Left kidney (tissue), 2 donors: ENCODE results near the gene CNTN4. TPM values are rescaled to one million over a fixed set of nuclear protein-coding genes. Genes with fewer than 3 reads are reported as not detected.

Source experiments
- DNase-seq: peaks from one replicate; pipeline ENCODE4 v3.0.0-alpha.2; 2013
- polyA plus RNA-seq: library from polyadenylated mRNA; unstranded; fragments of 120-200 nt; gene quantifications from one replicate; pipeline ENCODE4 v1.2.1, GENCODE V29; 2013; ENCODE audit not compliant: insufficient read length

The CNTN4 gene
- polyA plus RNA-seq, 1 donor = 30.1 TPM

DNA sequence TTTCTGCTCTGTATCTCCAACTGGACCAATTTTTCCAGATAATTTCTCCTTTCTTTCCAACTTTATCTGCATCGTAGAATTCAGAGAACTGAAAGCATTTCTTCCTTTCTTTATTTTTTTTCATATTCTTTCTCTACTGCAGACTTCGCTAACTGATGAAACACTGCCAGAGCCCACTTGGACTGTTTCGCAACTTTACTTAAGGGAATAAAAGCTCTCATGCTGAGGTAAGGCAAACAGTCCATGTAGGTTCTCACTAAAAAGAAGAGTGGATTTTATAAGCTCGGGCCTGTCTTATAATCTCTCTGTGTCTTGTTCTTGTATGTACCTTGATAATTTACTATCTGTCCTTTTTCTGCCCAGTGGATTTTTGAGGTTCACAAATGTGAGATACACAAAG is 163.5 kb downstream of the CNTN4 start:
- no peak for DNase-seq

GRCh38 chr3:2266606-2267005 is 167.9 kb downstream of the CNTN4 start:
- no peak for DNase-seq

DNA sequence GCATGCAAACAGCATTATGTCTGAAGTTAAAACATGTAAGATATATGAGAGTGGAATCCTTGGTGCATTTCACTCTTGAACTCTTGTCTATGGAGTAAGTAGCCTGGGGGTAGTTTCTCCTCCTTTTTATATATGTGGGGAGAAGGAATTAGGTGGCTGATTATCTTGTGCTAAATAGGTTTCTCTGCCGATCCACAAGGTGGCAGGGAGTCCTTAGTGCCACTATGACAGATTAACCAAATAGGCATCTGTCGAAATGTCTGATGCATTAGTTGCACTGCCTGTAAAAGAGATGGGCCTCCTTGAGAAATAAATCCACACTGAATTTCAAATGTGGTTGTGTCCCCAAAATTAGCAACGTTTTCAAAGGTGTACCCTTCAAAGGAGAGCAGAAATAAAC is 170.1 kb downstream of the CNTN4 start:
- DNase-seq = no peak

DNA sequence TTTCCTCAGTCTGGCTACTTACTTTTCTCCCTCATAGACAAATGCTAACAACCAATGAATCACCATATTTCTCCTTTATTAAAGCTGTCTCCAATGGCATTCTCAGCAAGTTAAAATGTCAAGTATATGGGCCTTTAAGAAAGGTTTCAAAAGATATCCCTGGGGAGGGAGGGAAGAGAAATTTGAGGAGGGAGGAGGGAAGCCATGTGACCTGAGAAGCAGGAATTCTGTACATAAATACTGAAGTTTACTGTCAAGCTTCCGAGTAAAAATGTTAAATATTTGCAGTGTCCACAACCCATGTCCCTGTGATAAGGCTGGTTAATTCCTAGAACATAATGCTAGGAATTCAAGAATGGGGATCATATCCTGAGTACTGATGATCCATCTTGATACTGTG is 175.9 kb downstream of the CNTN4 start:
- peak; percentile 36 for DNase-seq

GRCh38 chr3:2283818-2284217 is 185.2 kb downstream of the CNTN4 start:
- DNase-seq = no peak

- no peak for DNase-seq
Observed at GRCh38 chr3:2300938-2301337, 202.3 kb downstream of the CNTN4 start.

DNA sequence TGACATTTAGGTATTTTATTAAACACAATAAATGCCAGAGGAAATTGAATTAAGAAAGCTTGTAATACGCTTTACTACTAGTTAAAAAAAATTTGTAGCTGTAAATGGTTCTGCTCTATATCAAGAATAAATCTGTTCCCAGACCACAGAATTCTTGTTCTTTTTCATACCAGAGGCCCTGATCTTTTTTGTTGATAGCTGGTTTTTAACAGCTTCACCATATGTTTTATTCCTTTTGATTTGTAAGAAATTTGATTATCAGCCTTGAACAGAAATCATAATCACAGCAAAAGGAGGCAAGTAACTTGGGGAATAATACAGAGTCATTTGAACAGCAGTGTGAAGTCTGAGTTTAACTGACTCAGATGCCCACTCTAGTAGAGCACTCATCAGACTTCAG is 202.7 kb downstream of the CNTN4 start:
- no peak for DNase-seq

DNA sequence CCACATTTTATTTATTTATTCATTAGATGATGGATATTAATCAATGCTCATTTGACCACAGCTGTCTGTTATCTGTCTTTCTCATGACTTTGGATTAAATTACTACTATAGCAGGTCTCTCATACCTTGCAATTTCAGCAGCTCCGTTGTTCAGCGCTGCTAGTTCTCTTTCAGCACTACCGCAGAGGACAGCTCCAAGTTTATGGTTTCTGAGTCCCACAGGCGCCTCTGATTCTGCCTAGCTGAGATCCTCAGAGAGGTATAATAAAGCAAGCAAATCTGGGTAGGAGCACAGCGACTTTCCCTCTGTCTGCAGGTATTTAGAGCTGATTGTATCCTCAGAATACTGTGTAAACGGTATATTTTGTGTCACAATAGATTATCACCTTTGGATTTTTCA is 204.9 kb downstream of the CNTN4 start:
- DNase-seq = peak; percentile 83

GRCh38 chr3:2311022-2311421 is 212.4 kb downstream of the CNTN4 start:
- DNase-seq = no peak

DNA sequence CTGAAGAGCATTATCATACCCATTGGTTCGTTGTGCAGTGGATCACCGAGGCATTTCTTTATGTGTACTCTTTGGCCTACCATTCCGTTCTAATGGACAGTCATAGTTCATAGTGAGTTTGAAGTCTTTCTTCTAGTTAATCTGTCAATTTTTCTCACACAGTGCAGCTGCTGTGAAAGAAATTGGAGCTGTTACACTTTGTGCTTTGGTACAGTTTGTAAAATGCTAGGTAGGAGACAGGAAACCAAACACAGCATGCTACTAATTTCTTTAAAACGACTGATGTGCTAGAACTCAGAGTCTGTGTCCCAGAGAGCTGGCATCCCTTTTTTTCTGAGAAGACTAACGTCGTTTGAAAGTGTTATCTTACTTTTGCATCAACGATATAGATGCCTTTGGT is 218.9 kb downstream of the CNTN4 start:
- DNase-seq = no peak

GRCh38 chr3:2334921-2335320 is 236.3 kb downstream of the CNTN4 start:
- no peak for DNase-seq

DNA sequence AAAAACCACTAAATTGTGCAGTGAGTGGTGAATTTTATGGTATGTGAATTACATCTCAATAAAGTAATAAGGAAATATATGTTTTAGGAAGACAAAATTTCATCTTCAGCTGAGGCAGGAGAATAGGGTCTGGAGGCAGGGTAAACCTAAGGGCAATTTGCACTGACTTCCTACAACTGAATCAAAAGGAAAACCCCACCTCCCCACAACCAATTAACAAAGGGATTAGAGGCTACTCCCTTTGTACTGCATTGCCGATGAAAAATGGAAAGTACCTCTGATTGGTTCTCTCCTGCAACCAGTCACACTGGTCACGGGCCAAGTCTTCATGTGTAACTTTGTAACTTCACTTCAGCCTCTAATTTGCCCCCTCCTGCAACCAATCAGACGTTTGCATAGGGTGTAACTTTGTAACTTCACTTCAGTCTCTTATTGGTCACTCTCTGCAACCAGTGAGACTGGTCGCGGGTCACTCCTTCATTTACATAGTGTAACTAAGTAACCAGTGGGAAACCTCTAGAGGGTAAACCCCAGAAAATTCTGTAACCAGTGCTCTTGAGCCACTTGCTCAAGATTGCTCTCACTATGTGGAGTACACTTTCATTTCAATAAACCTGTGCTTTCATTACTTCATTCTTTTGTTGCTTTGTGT is 244.5 kb downstream of the CNTN4 start:
- DNase-seq = no peak

DNA sequence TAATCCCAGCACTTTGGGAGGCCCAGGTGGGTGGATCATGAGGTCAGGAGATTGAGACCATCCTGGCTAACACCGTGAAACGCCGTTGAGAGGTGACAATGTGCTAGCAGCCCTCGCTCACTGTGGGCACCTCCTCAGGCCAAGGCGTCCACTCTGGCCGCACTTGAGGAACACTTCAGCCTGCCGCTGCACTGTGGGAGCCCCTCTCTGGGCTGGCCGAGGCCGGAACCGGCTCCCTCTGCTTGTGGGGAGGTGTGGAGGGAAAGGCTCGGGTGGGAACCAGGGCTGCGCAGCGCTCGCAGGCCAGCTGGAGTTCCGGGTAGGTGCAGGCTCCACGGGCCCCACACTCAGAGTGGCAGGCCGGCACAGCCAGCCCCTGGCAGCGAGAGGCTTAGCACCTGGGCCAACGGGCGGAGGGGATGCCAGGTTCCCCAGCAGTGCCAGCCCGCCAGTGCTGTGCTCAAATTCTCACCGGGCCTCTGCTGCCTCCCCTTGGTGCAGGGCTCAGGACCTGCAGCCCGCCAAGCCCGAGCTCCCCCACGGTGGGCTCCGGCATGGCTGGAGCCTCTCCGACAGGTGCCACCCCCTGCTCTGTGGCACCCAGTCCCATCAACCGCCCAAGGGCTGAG is 253.6 kb downstream of the CNTN4 start:
- DNase-seq = no peak

GRCh38 chr3:2354702-2355101 is 256.0 kb downstream of the CNTN4 start:
- peak; percentile 5 for DNase-seq

- no peak for DNase-seq
Observed at GRCh38 chr3:2356298-2356950, 257.8 kb downstream of the CNTN4 start.

DNA sequence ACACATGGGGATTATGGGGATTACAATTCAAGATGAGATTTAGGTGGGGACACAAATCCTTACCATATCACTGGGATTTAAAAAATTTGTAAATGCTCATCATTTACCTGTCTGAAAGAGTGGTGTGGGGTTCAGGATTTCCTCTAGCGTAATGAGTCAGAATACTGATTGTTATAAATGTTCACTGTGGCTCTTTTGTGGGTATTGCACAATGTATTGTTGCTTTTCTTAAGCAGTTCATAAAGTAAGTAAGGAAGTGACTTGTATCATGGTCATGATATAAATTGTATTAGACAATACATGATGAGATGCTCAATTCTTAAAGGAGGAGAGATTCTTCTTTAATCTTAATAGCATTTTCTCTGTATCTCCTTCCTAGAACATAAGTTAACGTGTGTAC is 262.1 kb downstream of the CNTN4 start:
- DNase-seq = no peak

DNA sequence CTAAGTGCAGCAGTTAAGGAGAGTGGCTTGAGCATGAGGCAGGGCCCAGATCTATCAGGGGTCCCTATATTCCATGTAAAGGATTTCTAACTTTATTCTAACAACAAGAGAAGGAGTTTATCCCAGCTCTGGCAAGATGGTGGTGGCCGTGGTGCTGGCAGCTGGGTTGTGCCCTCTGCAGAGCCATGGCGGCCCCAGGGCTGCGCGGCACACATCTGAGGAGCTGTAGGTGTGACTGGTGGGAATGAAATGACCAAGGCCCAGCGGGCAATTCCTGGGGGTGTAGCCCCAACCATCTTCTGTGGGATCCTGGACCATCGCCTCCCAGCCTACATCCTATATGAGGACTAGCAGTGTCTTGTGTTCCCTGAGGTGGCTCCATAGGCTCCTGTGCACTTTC is 263.5 kb downstream of the CNTN4 start:
- no peak for DNase-seq

DNA sequence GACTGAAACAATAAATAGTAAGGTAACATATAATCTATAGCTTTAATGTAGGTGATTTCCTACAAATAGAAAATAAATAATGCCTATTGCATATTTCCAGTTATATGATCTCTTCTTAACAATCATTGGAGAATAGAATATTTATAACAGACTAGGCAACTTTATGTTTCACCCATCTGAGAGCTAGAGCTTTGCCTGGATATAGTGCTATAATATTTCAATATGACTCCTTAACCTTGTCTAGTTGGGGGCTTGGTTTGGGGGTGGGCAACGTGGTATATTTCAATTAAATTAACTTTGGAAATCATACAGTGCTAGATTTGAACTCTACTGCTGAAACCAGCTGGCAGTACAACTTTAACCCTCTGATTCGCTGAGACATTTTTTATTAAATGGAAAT is 265.2 kb downstream of the CNTN4 start:
- no peak for DNase-seq

GRCh38 chr3:2370317-2370716 is 271.7 kb downstream of the CNTN4 start:
- no peak for DNase-seq

DNA sequence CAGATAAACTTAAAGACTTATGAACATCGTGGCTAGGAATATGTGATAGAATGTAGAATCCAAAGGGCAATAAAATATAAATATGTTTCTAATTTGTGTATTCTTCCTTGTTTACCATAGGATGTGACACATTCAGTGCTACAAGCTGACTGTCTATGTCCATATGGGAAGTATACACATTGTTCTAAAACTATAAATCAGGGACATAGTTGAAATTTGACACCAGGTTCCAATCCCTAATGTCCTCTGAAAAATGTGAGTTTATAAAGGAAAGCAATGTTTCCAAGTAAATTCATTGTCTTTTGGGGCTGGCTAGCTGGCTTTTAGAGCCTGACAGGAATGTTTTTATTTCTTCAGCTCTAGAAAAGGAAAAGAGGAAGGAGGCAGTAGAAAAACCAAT is 273.6 kb downstream of the CNTN4 start:
- no peak for DNase-seq

- DNase-seq = no peak
Observed at GRCh38 chr3:2375376-2375775, 276.7 kb downstream of the CNTN4 start.

DNA sequence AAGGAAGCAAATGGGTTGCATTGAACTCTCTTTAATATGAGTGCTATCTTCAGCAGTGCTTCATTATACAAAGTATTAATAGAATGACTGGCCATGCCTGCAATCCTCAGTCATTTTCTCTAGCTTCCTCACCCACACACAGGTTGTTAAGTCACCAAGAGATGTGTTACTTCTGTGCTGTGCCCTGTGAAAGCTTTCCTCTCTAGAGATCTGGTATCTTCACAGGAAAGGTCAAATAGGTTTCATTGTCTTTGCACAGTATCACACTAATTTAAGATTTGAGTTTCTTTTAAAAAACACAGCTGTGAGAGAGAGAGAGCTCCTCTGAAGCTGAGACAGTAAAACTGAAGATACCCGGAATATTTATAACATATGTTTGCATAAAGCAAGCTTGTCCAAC is 278.6 kb downstream of the CNTN4 start:
- DNase-seq = no peak

GRCh38 chr3:2390926-2391532 is 292.4 kb downstream of the CNTN4 start:
- no peak for DNase-seq
